HepG2 (cell line): Measurements from ENCODE around the gene BMP6. TPM values are rescaled to one million over a fixed set of nuclear protein-coding genes. Genes with fewer than 3 reads are reported as not detected.

Experiments used
- ATAC-seq: fragments of 200-7000 bp; cut with Tn5 transposase; 3 replicates; pipeline ENCODE4 v1.9.1; 2020; ENCODE audit warnings: mild to moderate bottlenecking, moderate library complexity
- BruUV-seq: library from RNA; stranded (reverse); fragments of 400-500 nt; replicated peaks from 2 replicates; lab custom pipeline; 2021; lab: Mats Ljungman, UMichigan
- CTCF ChIA-PET: fragments of 300-600 bp; formaldehyde crosslinking; extraction: SDS; loops from one replicate; lab custom pipeline; 2021; ENCODE audit warnings: low total read pairs, inconsistent platforms, low intra/inter-chr PET ratio; lab: Yijun Ruan, JAX
- POLR2A ChIA-PET: fragments of 350-600 bp; sonication (Branson Sonifier 250); formaldehyde crosslinking; loops from one replicate; lab custom pipeline; 2020; ENCODE audit warnings: antibody characterized with exemption, inconsistent platforms; lab: Yijun Ruan, JAX
- DNase-seq: peaks from one replicate; pipeline ENCODE4 v3.0.0-alpha.2; 2015; ENCODE audit warnings: low spot score
- FAIRE-seq: peaks from 3 replicates; lab custom pipeline; 2011; peaks lifted over from hg19 to GRCh38; lab: Jason Lieb, UNC
- H2AFZ ChIP-seq: one replicate; pipeline ENCODE4 v1.6.1; 2011; ENCODE audit warnings: low read length, inconsistent platforms
- H3K27ac ChIP-seq: fragments of 300-600 bp; 3 replicates; pipeline ENCODE4 v1.8.0; 2011; ENCODE audit warnings: mixed run types, mild to moderate bottlenecking, mixed read lengths, low read length, inconsistent platforms; ENCODE audit not compliant: insufficient read depth; ENCODE audit errors: extremely low read length
- H3K27me3 ChIP-seq, 2 experiments: fragments of 200-600 bp in 1 of 2; 2 replicates in 1 of 2; 3 replicates in 1 of 2; pipeline versions ENCODE4 v1.6.0 to v1.8.0; 2011; ENCODE audit warnings: low read length in 2 of 2, mild to moderate bottlenecking in 2 of 2, moderate library complexity in 2 of 2, inconsistent platforms in 1 of 2; ENCODE audit not compliant: insufficient read depth in 2 of 2, control insufficient read depth in 1 of 2
- H3K36me3 ChIP-seq, 2 experiments: fragments of 200-600 bp in 1 of 2; replicated peaks in 1 of 2; 2 replicates in 1 of 2; 3 replicates in 1 of 2; pipeline versions ENCODE4 v1.5.1 to v1.8.0; 2011; ENCODE audit warnings: low read length in 2 of 2, inconsistent platforms in 1 of 2; ENCODE audit not compliant: insufficient read depth in 2 of 2, control insufficient read depth in 1 of 2
- H3K4me1 ChIP-seq: 2 replicates; pipeline ENCODE4 v1.5.1; 2012; ENCODE audit warnings: low read length, inconsistent platforms; ENCODE audit not compliant: insufficient read depth
- H3K4me2 ChIP-seq: 2 replicates; pipeline ENCODE4 v1.6.0; 2011; ENCODE audit warnings: low read depth, low read length, inconsistent platforms
- H3K4me3 ChIP-seq, 3 experiments: fragments of 200-600 bp in 1 of 3; sonication (generic), shearing (Covaris generic) in 1 of 3; replicated peaks in 1 of 3; 2 replicates each; pipeline ENCODE4 v1.5.1; 2011 to 2016; ENCODE audit warnings: low read length in 3 of 3, inconsistent platforms in 2 of 3, low read depth in 2 of 3, mild to moderate bottlenecking in 2 of 3, control low read depth in 1 of 3, mixed read lengths in 1 of 3; ENCODE audit not compliant: insufficient read depth in 1 of 3
- H3K79me2 ChIP-seq: one replicate; pipeline ENCODE4 v1.6.1; 2011; ENCODE audit warnings: low read length, inconsistent platforms; ENCODE audit not compliant: insufficient read depth
- H3K9ac ChIP-seq: 2 replicates; pipeline ENCODE4 v1.6.0; 2011; ENCODE audit warnings: mild to moderate bottlenecking, low read depth, low read length, inconsistent platforms; ENCODE audit not compliant: insufficient read depth
- H3K9me3 ChIP-seq: 2 replicates; pipeline ENCODE4 v1.5.1; 2012; ENCODE audit warnings: mild to moderate bottlenecking, low read length
- H4K20me1 ChIP-seq: 2 replicates; pipeline ENCODE4 v1.6.0; 2011; ENCODE audit warnings: inconsistent platforms, mild to moderate bottlenecking, low read length, moderate library complexity; ENCODE audit not compliant: insufficient read depth
- AHR ChIP-seq: IDR thresholded peaks from 2 replicates; pipeline ENCODE4 v1.6.1; 2018; ENCODE audit warnings: missing genetic modification reagents, missing compliant biosample characterization
- ATF5 ChIP-seq: sonication (generic); formaldehyde crosslinking; IDR thresholded peaks from 2 replicates; pipeline ENCODE4 v1.4.0; 2020; ENCODE audit warnings: mild to moderate bottlenecking, low read depth, missing genetic modification reagents
- DMAP1 ChIP-seq: IDR thresholded peaks from 2 replicates; pipeline ENCODE4 v1.6.1; 2016
- ISX ChIP-seq: sonication (generic); formaldehyde crosslinking; conservative IDR thresholded peaks from 2 replicates; pipeline ENCODE4 v1.5.0; 2020; ENCODE audit warnings: missing genetic modification reagents
- SIX4 ChIP-seq: sonication (generic); formaldehyde crosslinking; IDR thresholded peaks from 2 replicates; pipeline ENCODE4 v1.4.0; 2020; ENCODE audit warnings: missing genetic modification reagents
- SPEN ChIP-seq: sonication (generic); formaldehyde crosslinking; IDR thresholded peaks from 2 replicates; pipeline ENCODE4 v1.5.1; 2020; ENCODE audit warnings: low read depth, mild to moderate bottlenecking, missing genetic modification reagents
- ZKSCAN5 ChIP-seq: sonication (generic); formaldehyde crosslinking; IDR thresholded peaks from 2 replicates; pipeline ENCODE4 v1.5.1; 2020; ENCODE audit warnings: mild to moderate bottlenecking, missing genetic modification reagents
- ZNF280B ChIP-seq: sonication (generic); formaldehyde crosslinking; IDR thresholded peaks from 2 replicates; pipeline ENCODE4 v1.5.0; 2020; ENCODE audit warnings: missing genetic modification reagents, mild to moderate bottlenecking, borderline replicate concordance
- ZNF746 ChIP-seq: sonication (generic); formaldehyde crosslinking; IDR thresholded peaks from 2 replicates; pipeline ENCODE4 v1.8.0; 2022; ENCODE audit warnings: mild to moderate bottlenecking, missing genetic modification reagents
- ZNF747 ChIP-seq: sonication (generic); formaldehyde crosslinking; IDR thresholded peaks from 2 replicates; pipeline ENCODE4 v1.8.1; 2023; ENCODE audit warnings: missing genetic modification reagents, mild to moderate bottlenecking, borderline replicate concordance
- ZSCAN30 ChIP-seq: sonication (generic); formaldehyde crosslinking; IDR thresholded peaks from 2 replicates; pipeline ENCODE4 v1.5.0; 2020; ENCODE audit warnings: mild to moderate bottlenecking, missing genetic modification reagents
- ZSCAN31 ChIP-seq: sonication (generic); formaldehyde crosslinking; IDR thresholded peaks from 2 replicates; pipeline ENCODE4 v1.5.0; 2020; ENCODE audit warnings: low read depth, mild to moderate bottlenecking, missing genetic modification reagents
- WGBS: methylation state at CpG from one replicate; pipeline ENCODE4 v1.1.6; 2017; ENCODE audit warnings: low lambda C conversion rate; 5-methylcytosine and 5-hydroxymethylcytosine counted together
- in situ Hi-C: cut with HindIII; loops from 2 replicates; pipeline ENCODE4 v1.10.0; 2017; ENCODE audit warnings: low pct_unique_long_range_greater_than_20kb; ENCODE audit not compliant: extremely low pct_ligation_motif_present
- intact Hi-C: fragments of 100-400 bp; cut with micrococcal nuclease; formaldehyde crosslinking; loops from one replicate; pipeline ENCODE4 v1.10.0; 2022; ENCODE audit not compliant: unreplicated experiment
- polyA plus RNA-seq, 8 experiments: library from polyadenylated mRNA; depleted of rRNA in 3 of 8; stranded (reverse) in 7 of 8; unstranded in 1 of 8; fragments of >200 nt; fragmentation: Illumina TruSeq in 4 of 8; extraction: Trizol in 4 of 8; gene quantifications; 2 replicates each; pipeline versions ENCODE4 v1.2.1 to v1.2.3, GENCODE V29; 2011 to 2016; ENCODE audit warnings: low read depth in 4 of 8, missing spikeins in 1 of 8, mixed read lengths in 1 of 8; ENCODE audit not compliant: insufficient read depth in 1 of 8
- total RNA-seq, 5 experiments: library from RNA; depleted of rRNA; stranded (reverse); fragments of >200 nt; fragmentation: Illumina TruSeq; extraction: Trizol; gene quantifications; 2 replicates each; pipeline ENCODE4 v1.2.3, GENCODE V29; 2016; ENCODE audit warnings: low read depth in 1 of 5
- TF ChIP-seq, protein P1 (sequence below): sonication (generic); formaldehyde crosslinking; IDR thresholded peaks from 2 replicates; pipeline ENCODE4 v1.4.0; 2020; ENCODE audit warnings: mild to moderate bottlenecking, missing genetic modification reagents
- TF ChIP-seq, protein P2 (sequence below): IDR thresholded peaks from 2 replicates; pipeline ENCODE4 v1.6.1; 2016; ENCODE audit warnings: missing compliant biosample characterization, missing genetic modification reagents, borderline replicate concordance
- TF ChIP-seq, protein P3 (sequence below): sonication (generic); formaldehyde crosslinking; IDR thresholded peaks from 2 replicates; pipeline ENCODE4 v1.4.0; 2020; ENCODE audit warnings: missing genetic modification reagents
- TF ChIP-seq, protein P4 (sequence below): sonication (generic); formaldehyde crosslinking; IDR thresholded peaks from 2 replicates; pipeline ENCODE4; 2020; ENCODE audit warnings: missing genetic modification reagents, mild to moderate bottlenecking, borderline replicate concordance

Gene BMP6
- total and polyA plus RNA-seq, 2 of the 13 experiments (the other 11 are each of a cell fraction or from before 2014, with no cell fraction given): 0.09 to 0.18 TPM

DNA sequence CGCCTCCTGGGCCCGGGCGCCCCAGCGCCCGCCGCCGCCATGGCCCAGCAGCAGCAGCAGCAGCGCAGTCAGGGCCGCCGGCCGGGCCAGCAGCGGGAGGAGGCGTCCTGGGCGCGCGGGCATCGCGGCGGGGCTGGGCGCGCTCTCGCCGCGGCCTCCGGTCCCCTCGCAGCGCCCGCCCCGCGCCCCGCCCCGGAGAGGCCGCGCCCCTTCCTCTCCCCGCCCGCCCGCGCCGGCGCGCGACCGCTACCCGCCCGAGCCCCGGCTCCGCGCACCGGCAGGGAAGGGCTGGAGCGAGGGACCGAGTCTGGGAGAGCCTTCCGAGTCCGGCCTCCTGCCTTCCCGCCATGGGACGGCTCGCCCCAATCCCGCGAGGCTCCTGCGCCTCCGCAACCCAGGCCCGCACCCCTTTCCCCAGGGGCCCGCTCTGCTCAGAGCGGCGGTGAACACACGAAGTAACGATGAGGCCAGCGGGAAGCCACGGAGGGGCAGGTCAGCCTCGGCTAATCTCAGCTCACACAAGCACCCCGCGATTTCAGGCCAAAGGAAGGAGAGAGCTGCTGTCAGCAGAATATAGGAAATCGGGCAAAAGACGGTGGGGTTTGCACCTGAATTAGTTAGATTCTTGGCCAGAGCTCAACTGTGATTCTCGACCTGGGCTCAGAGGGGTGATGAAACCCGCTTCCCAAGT is 184.9 kb downstream of the BMP6 start, which contains the start of gene TXNDC5:
TSS of gene TXNDC5 (minus strand) at position 135 of the 691 bp plus-strand sequence. CDS start at position 123, 12 bp downstream.
- H2AFZ ChIP-seq: peak within 1 kb of the TSS; percentile 22
- DNase-seq (peak; percentile 60), ATAC-seq (peak; percentile 76), FAIRE-seq (no peak)
- H3K4me3 ChIP-seq: peak within 1 kb of the TSS; percentile 69 to 87 (median 85)
- in situ Hi-C loops: no loop called here
- H3K79me2 ChIP-seq: peaks cover 41% of the 10 kb centered on the region
- H4K20me1 ChIP-seq: peaks cover 32% of the 10 kb centered on the region
- ChIA-PET CTCF (no interaction called here), POLR2A (interaction anchor here (0.7 to 2.5 kb wide), 7 partner anchors 10 to 211 kb away, joined by 3 to 15 read pairs (median 4); partner anchors contain the start of genes BLOC1S5 and EEF1E1)
- H3K27me3 ChIP-seq: no peaks in the 10 kb centered on the region
- WGBS: 16% methylated on average over 16 of the region's 75 CpGs
- peaks cover 83% of the 10 kb centered on the region for H3K4me1 ChIP-seq
- H3K36me3 ChIP-seq: peaks cover 6 to 14% of the 10 kb centered on the region in 2 experiments; a peak in 4 of 5 replicates
- H3K9me3 ChIP-seq: no peaks in the 10 kb centered on the region
- H3K27ac ChIP-seq: peak within 1 kb of the TSS; percentile 75
- peak within 1 kb of the TSS; percentile 97 for H3K4me2 ChIP-seq
- no TSS peak for BruUV-seq
- intact Hi-C loops: loop anchor here (5.0 kb wide), 1 partner anchor 152 kb away; the partner anchor contains the start of gene BLOC1S5
- peak within 1 kb of the TSS; percentile 88 for H3K9ac ChIP-seq
- TF ChIP-seq ZNF747 (CRISPR knock-in tag) (peak; percentile 79; the same call in 1 of the 2 replicates), ZKSCAN5 (CRISPR knock-in tag) (no peak), ZSCAN31 (CRISPR knock-in tag) (peak; percentile 87), ZSCAN30 (no peak), AHR (CRISPR knock-in tag) (peak; percentile 62; the same call in 1 of the 2 replicates), SIX4 (CRISPR knock-in tag) (0 out of 2 replicates have a peak, but pooled peaks have one; percentile 50), ISX (CRISPR knock-in tag) (no peak), DMAP1 (no peak), ZNF746 (CRISPR knock-in tag) (no peak), ATF5 (CRISPR knock-in tag) (no peak), SPEN (no peak), ZNF280B (CRISPR knock-in tag) (no peak)
- TF ChIP-seq, protein P1, sequence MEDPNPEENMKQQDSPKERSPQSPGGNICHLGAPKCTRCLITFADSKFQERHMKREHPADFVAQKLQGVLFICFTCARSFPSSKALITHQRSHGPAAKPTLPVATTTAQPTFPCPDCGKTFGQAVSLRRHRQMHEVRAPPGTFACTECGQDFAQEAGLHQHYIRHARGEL (CRISPR knock-in tag): no peak
- TF ChIP-seq, protein P2, sequence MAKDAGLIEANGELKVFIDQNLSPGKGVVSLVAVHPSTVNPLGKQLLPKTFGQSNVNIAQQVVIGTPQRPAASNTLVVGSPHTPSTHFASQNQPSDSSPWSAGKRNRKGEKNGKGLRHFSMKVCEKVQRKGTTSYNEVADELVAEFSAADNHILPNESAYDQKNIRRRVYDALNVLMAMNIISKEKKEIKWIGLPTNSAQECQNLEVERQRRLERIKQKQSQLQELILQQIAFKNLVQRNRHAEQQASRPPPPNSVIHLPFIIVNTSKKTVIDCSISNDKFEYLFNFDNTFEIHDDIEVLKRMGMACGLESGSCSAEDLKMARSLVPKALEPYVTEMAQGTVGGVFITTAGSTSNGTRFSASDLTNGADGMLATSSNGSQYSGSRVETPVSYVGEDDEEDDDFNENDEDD (CRISPR knock-in tag): peak; percentile 78
- TF ChIP-seq, protein P3, sequence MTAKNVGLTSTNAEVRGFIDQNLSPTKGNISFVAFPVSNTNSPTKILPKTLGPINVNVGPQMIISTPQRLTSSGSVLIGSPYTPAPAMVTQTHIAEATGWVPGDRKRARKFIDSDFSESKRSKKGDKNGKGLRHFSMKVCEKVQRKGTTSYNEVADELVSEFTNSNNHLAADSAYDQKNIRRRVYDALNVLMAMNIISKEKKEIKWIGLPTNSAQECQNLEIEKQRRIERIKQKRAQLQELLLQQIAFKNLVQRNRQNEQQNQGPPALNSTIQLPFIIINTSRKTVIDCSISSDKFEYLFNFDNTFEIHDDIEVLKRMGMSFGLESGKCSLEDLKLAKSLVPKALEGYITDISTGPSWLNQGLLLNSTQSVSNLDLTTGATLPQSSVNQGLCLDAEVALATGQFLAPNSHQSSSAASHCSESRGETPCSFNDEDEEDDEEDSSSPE (CRISPR knock-in tag): peak; percentile 80
- TF ChIP-seq, protein P4, sequence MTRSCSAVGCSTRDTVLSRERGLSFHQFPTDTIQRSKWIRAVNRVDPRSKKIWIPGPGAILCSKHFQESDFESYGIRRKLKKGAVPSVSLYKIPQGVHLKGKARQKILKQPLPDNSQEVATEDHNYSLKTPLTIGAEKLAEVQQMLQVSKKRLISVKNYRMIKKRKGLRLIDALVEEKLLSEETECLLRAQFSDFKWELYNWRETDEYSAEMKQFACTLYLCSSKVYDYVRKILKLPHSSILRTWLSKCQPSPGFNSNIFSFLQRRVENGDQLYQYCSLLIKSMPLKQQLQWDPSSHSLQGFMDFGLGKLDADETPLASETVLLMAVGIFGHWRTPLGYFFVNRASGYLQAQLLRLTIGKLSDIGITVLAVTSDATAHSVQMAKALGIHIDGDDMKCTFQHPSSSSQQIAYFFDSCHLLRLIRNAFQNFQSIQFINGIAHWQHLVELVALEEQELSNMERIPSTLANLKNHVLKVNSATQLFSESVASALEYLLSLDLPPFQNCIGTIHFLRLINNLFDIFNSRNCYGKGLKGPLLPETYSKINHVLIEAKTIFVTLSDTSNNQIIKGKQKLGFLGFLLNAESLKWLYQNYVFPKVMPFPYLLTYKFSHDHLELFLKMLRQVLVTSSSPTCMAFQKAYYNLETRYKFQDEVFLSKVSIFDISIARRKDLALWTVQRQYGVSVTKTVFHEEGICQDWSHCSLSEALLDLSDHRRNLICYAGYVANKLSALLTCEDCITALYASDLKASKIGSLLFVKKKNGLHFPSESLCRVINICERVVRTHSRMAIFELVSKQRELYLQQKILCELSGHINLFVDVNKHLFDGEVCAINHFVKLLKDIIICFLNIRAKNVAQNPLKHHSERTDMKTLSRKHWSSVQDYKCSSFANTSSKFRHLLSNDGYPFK (CRISPR knock-in tag): no peak
